Keratinocyte (primary cell): ENCODE results near the gene DAPL1. TPM values are rescaled to one million over a fixed set of nuclear protein-coding genes. Genes with fewer than 3 reads are reported as not detected.

Experiments
- DNase-seq: peaks from one replicate; pipeline ENCODE4 v3.0.0-alpha.2; 2011; ENCODE audit warnings: low read depth, missing footprints, low spot score
- FAIRE-seq: peaks from 2 replicates; lab custom pipeline; 2011; peaks lifted over from hg19 to GRCh38; lab: Jason Lieb, UNC
- H2AFZ ChIP-seq: 2 replicates; pipeline ENCODE4 v1.6.0; 2012; ENCODE audit warnings: low read length, control low read depth, inconsistent platforms; ENCODE audit not compliant: control insufficient read depth
- H3K27ac ChIP-seq: 2 replicates; pipeline ENCODE4 v1.5.1; 2011; ENCODE audit warnings: low read length; ENCODE audit not compliant: control insufficient read depth, insufficient read depth
- H3K27me3 ChIP-seq: 3 replicates; pipeline ENCODE4 v1.6.0; 2011; ENCODE audit warnings: low read length; ENCODE audit not compliant: control insufficient read depth, insufficient read depth; ENCODE audit errors: extremely low read depth
- H3K36me3 ChIP-seq, 2 experiments: 2 replicates in 1 of 2; 3 replicates in 1 of 2; pipeline ENCODE4 v1.5.1; 2011; ENCODE audit warnings: low read length in 2 of 2, mild to moderate bottlenecking in 1 of 2; ENCODE audit not compliant: control insufficient read depth in 2 of 2, insufficient read depth in 2 of 2; ENCODE audit errors: extremely low read depth in 1 of 2
- H3K4me1 ChIP-seq: 3 replicates; pipeline ENCODE4 v1.5.1; 2011; ENCODE audit warnings: low read length; ENCODE audit not compliant: control insufficient read depth, insufficient read depth; ENCODE audit errors: extremely low read depth
- H3K4me2 ChIP-seq: 3 replicates; pipeline ENCODE4 v1.6.0; 2011; ENCODE audit warnings: low read depth, low read length; ENCODE audit not compliant: control insufficient read depth, insufficient read depth; ENCODE audit errors: extremely low read depth
- H3K4me3 ChIP-seq, 3 experiments: fragments of 200-600 bp in 1 of 3; sonication (generic) in 1 of 3; 2 replicates in 2 of 3; 3 replicates in 1 of 3; pipeline ENCODE4 v1.5.1; 2011 to 2016; ENCODE audit warnings: low read length in 3 of 3, mild to moderate bottlenecking in 3 of 3, control low read depth in 2 of 3, inconsistent platforms in 1 of 3, low read depth in 1 of 3, mixed read lengths in 1 of 3, mixed run types in 1 of 3, moderate library complexity in 1 of 3; ENCODE audit not compliant: control insufficient read depth in 2 of 3, insufficient read depth in 2 of 3; ENCODE audit errors: extremely low read depth in 1 of 3
- H3K79me2 ChIP-seq: 2 replicates; pipeline ENCODE4 v1.6.0; 2012; ENCODE audit warnings: low read length; ENCODE audit not compliant: control insufficient read depth, insufficient read depth
- H3K9ac ChIP-seq: 3 replicates; pipeline ENCODE4 v1.6.0; 2011; ENCODE audit warnings: low read length; ENCODE audit not compliant: control insufficient read depth, insufficient read depth; ENCODE audit errors: extremely low read depth
- H3K9me1 ChIP-seq: 3 replicates; pipeline ENCODE4 v1.6.0; 2011; ENCODE audit warnings: low read length; ENCODE audit not compliant: control insufficient read depth, insufficient read depth; ENCODE audit errors: extremely low read depth
- H3K9me3 ChIP-seq: 2 replicates; pipeline ENCODE4 v1.5.1; 2012; ENCODE audit warnings: low read depth, low read length; ENCODE audit not compliant: control insufficient read depth
- H4K20me1 ChIP-seq: 3 replicates; pipeline ENCODE4 v1.6.0; 2011; ENCODE audit warnings: low read length; ENCODE audit not compliant: control insufficient read depth, insufficient read depth; ENCODE audit errors: extremely low read depth
- CTCF ChIP-seq, 3 experiments: IDR thresholded peaks in 1 of 3; conservative IDR thresholded peaks in 1 of 3; optimal IDR thresholded peaks in 1 of 3; 2 replicates in 2 of 3; 3 replicates in 1 of 3; pipeline versions ENCODE3 to v1.5.1; 2011; ENCODE audit warnings: low read length in 3 of 3, mild to moderate bottlenecking in 3 of 3, moderate library complexity in 2 of 3, control low read depth in 1 of 3, inconsistent platforms in 1 of 3; ENCODE audit not compliant: insufficient read depth in 2 of 3; ENCODE audit errors: extremely low read depth in 1 of 3
- EZH2 ChIP-seq: IDR thresholded peaks from one replicate; pipeline ENCODE4 v1.6.1; 2012; ENCODE audit warnings: inconsistent platforms, mild to moderate bottlenecking, low read length, moderate library complexity
- dilution Hi-C: fragments of 300-500 bp; cut with MboI; formaldehyde crosslinking; loops from one replicate; pipeline ENCODE4 v1.7.0; 2020; ENCODE audit warnings: low sequenced_read_pairs; ENCODE audit not compliant: extremely low pct_ligation_motif_present
- polyA plus RNA-seq, 5 experiments: library from polyadenylated mRNA; depleted of rRNA in 3 of 5; stranded (reverse) in 3 of 5; stranded (forward) in 1 of 5; unstranded in 1 of 5; fragments of >200 nt; gene quantifications; 1 replicate in 1 of 5; 2 replicates in 3 of 5; 3 replicates in 1 of 5; pipeline versions ENCODE4 v1.2.1 to v1.2.3, GENCODE V29; 2011 to 2012; ENCODE audit warnings: missing spikeins in 2 of 5, low read depth in 1 of 5, low replicate concordance in 1 of 5

DAPL1 gene
- polyA plus RNA-seq, 1 donor (not counting 4 experiments of a cell fraction or from before 2014, with no cell fraction given) = 4.8 TPM

GRCh38 chr2:158753641-158754611, 41.2 kb upstream of the DAPL1 start:
- peak; percentile 67 for FAIRE-seq
- Histone ChIP-seq H3K9me3 (no peaks in the 10 kb centered on the region), H3K79me2 (no peaks in the 10 kb centered on the region), H3K27me3 (no peaks in the 10 kb centered on the region), H3K36me3 (no peaks in the 10 kb centered on the region), H2AFZ (peak overlapping the region; percentile 41), H3K4me1 (peaks cover 11% of the 10 kb centered on the region), H3K4me3 (no peak overlapping the region), H3K9me1 (no peaks in the 10 kb centered on the region), H4K20me1 (no peaks in the 10 kb centered on the region), H3K9ac (no peak overlapping the region), H3K4me2 (peak overlapping the region; percentile 49), H3K27ac (no peak overlapping the region)
- TF ChIP-seq EZH2 = no peak
- peak; percentile 74 to 89 (median 88) for TF ChIP-seq CTCF (optimal IDR thresholded peaks at IDR 0.05 in 1 of 3, IDR thresholded peaks at IDR 0.05 in 1 of 3, conservative IDR thresholded peaks at IDR 0.05 in 1 of 3; ENCODE audit: extremely low read depth in 1 of 3, insufficient read depth in 2 of 3, low read length in 3 of 3)
- DNase-seq = peak; percentile 46
- dilution Hi-C loops = no loop called here

GRCh38 chr2:158755310-158756087, 39.6 kb upstream of the DAPL1 start:
- Histone ChIP-seq H4K20me1 (no peaks in the 10 kb centered on the region), H3K9ac (no peak overlapping the region), H3K36me3 (no peaks in the 10 kb centered on the region), H3K4me3 (no peak overlapping the region), H3K27ac (no peak overlapping the region), H3K9me3 (no peaks in the 10 kb centered on the region), H3K27me3 (no peaks in the 10 kb centered on the region), H3K79me2 (no peaks in the 10 kb centered on the region), H3K4me2 (no peak overlapping the region), H3K4me1 (peaks cover 12% of the 10 kb centered on the region), H3K9me1 (no peaks in the 10 kb centered on the region), H2AFZ (no peak overlapping the region)
- TF ChIP-seq EZH2 (no peak), CTCF (optimal IDR thresholded peaks at IDR 0.05 in 1 of 3, IDR thresholded peaks at IDR 0.05 in 1 of 3, conservative IDR thresholded peaks at IDR 0.05 in 1 of 3; ENCODE audit: extremely low read depth in 1 of 3, insufficient read depth in 2 of 3, low read length in 3 of 3) (peak; percentile 28 to 76 (median 61))
- dilution Hi-C loops = no loop called here
- FAIRE-seq (no peak), DNase-seq (no peak)
